H1 (cell line): ENCODE results near the gene PDK1. TPM values are rescaled to one million over a fixed set of nuclear protein-coding genes. Genes with fewer than 3 reads are reported as not detected.

Source experiments
- CTCF ChIA-PET: fragments of 300-600 bp; sonication (Branson Sonifier 250); formaldehyde crosslinking; loops from one replicate; lab custom pipeline; 2021; ENCODE audit not compliant: partially characterized antibody; lab: Charles Lee
- POLR2A ChIA-PET: fragments of 300-600 bp; sonication (Branson Sonifier 250); formaldehyde crosslinking; loops from one replicate; lab custom pipeline; 2021; ENCODE audit warnings: inconsistent platforms; ENCODE audit not compliant: partially characterized antibody; lab: Charles Lee
- DNase-seq, 2 experiments: peaks; one replicate each; pipeline versions ENCODE4 v3.0.0 to v3.0.0-alpha.2; 2010 to 2022; ENCODE audit warnings: low spot score in 2 of 2, low read depth in 1 of 2, mixed read lengths in 1 of 2
- FAIRE-seq: peaks from 2 replicates; lab custom pipeline; 2011; peaks lifted over from hg19 to GRCh38; lab: Jason Lieb, UNC
- H2AFZ ChIP-seq: 2 replicates; pipeline ENCODE4 v1.8.1; 2012; ENCODE audit warnings: low read length, inconsistent platforms
- H2AK5ac ChIP-seq: 2 replicates; pipeline ENCODE4 v1.6.1; 2013; ENCODE audit warnings: low read depth, low read length
- H2BK120ac ChIP-seq: replicated peaks from 2 replicates; pipeline ENCODE3; 2013; ENCODE audit warnings: low read depth, low read length, inconsistent platforms
- H2BK12ac ChIP-seq: 2 replicates; pipeline ENCODE4 v1.6.1; 2013; ENCODE audit warnings: low read depth, low read length
- H2BK15ac ChIP-seq: 2 replicates; pipeline ENCODE4 v1.6.1; 2013; ENCODE audit warnings: low read length
- H2BK20ac ChIP-seq: 2 replicates; pipeline ENCODE4 v1.6.1; 2013; ENCODE audit warnings: low read length
- H2BK5ac ChIP-seq: 2 replicates; pipeline ENCODE4 v1.6.1; 2013; ENCODE audit warnings: low read depth, low read length
- H3K14ac ChIP-seq: 2 replicates; pipeline ENCODE4 v1.6.1; 2013; ENCODE audit warnings: inconsistent platforms; ENCODE audit not compliant: insufficient read length
- H3K18ac ChIP-seq: 2 replicates; pipeline ENCODE4 v1.6.1; 2013; ENCODE audit warnings: low read length; ENCODE audit errors: extremely low read depth
- H3K23ac ChIP-seq: 2 replicates; pipeline ENCODE4 v1.6.1; 2013; ENCODE audit warnings: inconsistent platforms; ENCODE audit not compliant: insufficient read length
- H3K23me2 ChIP-seq: 2 replicates; pipeline ENCODE4 v1.6.1; 2013; ENCODE audit warnings: low read depth, low read length
- H3K27ac ChIP-seq: 2 replicates; pipeline ENCODE4 v1.6.1; 2011; ENCODE audit warnings: low read depth, low read length, inconsistent platforms
- H3K27me3 ChIP-seq, 4 experiments: replicated peaks in 1 of 4; 1 replicate in 1 of 4; 2 replicates in 3 of 4; pipeline versions ENCODE4 v1.6.1 to v1.8.1; 2011 to 2013; ENCODE audit warnings: low read length in 3 of 4, mild to moderate bottlenecking in 3 of 4, inconsistent platforms in 2 of 4, mixed read lengths in 2 of 4, moderate library complexity in 1 of 4; ENCODE audit not compliant: control insufficient read depth in 3 of 4, insufficient read depth in 3 of 4; ENCODE audit errors: extremely low read depth in 1 of 4
- H3K36me3 ChIP-seq, 4 experiments: 2 replicates each; pipeline versions ENCODE4 v1.6.1 to v1.8.1; 2011 to 2013; ENCODE audit warnings: mild to moderate bottlenecking in 4 of 4, low read length in 3 of 4, moderate library complexity in 2 of 4, control low read depth in 1 of 4, inconsistent platforms in 1 of 4; ENCODE audit not compliant: insufficient read depth in 4 of 4, control insufficient read depth in 2 of 4
- H3K4ac ChIP-seq: replicated peaks from 2 replicates; pipeline ENCODE3; 2013; ENCODE audit warnings: low read length, low read depth, mixed read lengths, inconsistent platforms; ENCODE audit not compliant: insufficient read length
- H3K4me1 ChIP-seq, 4 experiments: replicated peaks in 1 of 4; 1 replicate in 1 of 4; 2 replicates in 3 of 4; pipeline versions ENCODE4 v1.6.1 to v1.8.1; 2011 to 2013; ENCODE audit warnings: low read length in 3 of 4, inconsistent platforms in 2 of 4, mixed read lengths in 1 of 4; ENCODE audit not compliant: insufficient read depth in 4 of 4, control insufficient read depth in 3 of 4
- H3K4me2 ChIP-seq, 2 experiments: 2 replicates each; pipeline versions ENCODE4 v1.6.1 to v1.8.1; 2011 to 2013; ENCODE audit warnings: low read depth in 2 of 2, low read length in 2 of 2, control low read depth in 1 of 2, inconsistent platforms in 1 of 2, mild to moderate bottlenecking in 1 of 2; ENCODE audit not compliant: insufficient read depth in 1 of 2
- H3K4me3 ChIP-seq, 4 experiments: fragments of 200-600, 300-600 bp in 1 of 4; sonication (generic), shearing (Covaris generic), sonication (Bioruptor Twin) in 1 of 4; 2 replicates each; pipeline versions ENCODE4 v1.5.1 to v1.8.1; 2011 to 2016; ENCODE audit warnings: low read length in 4 of 4, low read depth in 3 of 4, control low read depth in 2 of 4, inconsistent platforms in 2 of 4, mild to moderate bottlenecking in 2 of 4, mixed read lengths in 1 of 4, moderate library complexity in 1 of 4; ENCODE audit not compliant: insufficient read depth in 2 of 4; ENCODE audit errors: extremely low read depth in 1 of 4
- H3K56ac ChIP-seq: replicated peaks from 2 replicates; pipeline ENCODE3; 2013; ENCODE audit warnings: low read depth, mild to moderate bottlenecking, mixed read lengths, low read length, inconsistent platforms; ENCODE audit not compliant: insufficient read length
- H3K79me1 ChIP-seq: 2 replicates; pipeline ENCODE4 v1.6.1; 2013; ENCODE audit warnings: low read depth, low read length, control low read depth
- H3K79me2 ChIP-seq, 2 experiments: 2 replicates each; pipeline versions ENCODE4 v1.6.1 to v1.8.1; 2012 to 2013; ENCODE audit warnings: low read length in 2 of 2, mild to moderate bottlenecking in 2 of 2, inconsistent platforms in 1 of 2; ENCODE audit not compliant: insufficient read depth in 2 of 2, control insufficient read depth in 1 of 2
- H3K9ac ChIP-seq, 4 experiments: replicated peaks in 1 of 4; 1 replicate in 1 of 4; 2 replicates in 3 of 4; pipeline versions ENCODE4 v1.6.1 to v1.8.1; 2011 to 2013; ENCODE audit warnings: low read depth in 3 of 4, low read length in 3 of 4, control low read depth in 2 of 4, mild to moderate bottlenecking in 2 of 4, moderate library complexity in 2 of 4, inconsistent platforms in 1 of 4; ENCODE audit errors: extremely low read depth in 1 of 4
- H3K9me3 ChIP-seq, 2 experiments: 2 replicates each; pipeline versions ENCODE4 v1.6.1 to v1.8.1; 2012 to 2013; ENCODE audit warnings: mild to moderate bottlenecking in 2 of 2, moderate library complexity in 2 of 2, control low read depth in 1 of 2, inconsistent platforms in 1 of 2, low read depth in 1 of 2, low read length in 1 of 2, mixed read lengths in 1 of 2; ENCODE audit not compliant: insufficient read depth in 2 of 2
- H4K20me1 ChIP-seq, 2 experiments: replicated peaks in 1 of 2; 2 replicates each; pipeline versions ENCODE3 to v1.8.1; 2011 to 2013; ENCODE audit warnings: inconsistent platforms in 2 of 2, low read length in 2 of 2, mild to moderate bottlenecking in 1 of 2; ENCODE audit not compliant: insufficient read depth in 2 of 2, control insufficient read depth in 1 of 2
- H4K5ac ChIP-seq: 2 replicates; pipeline ENCODE4 v1.6.1; 2013; ENCODE audit warnings: low read length, low read depth, mixed read lengths, inconsistent platforms; ENCODE audit not compliant: insufficient read length
- H4K8ac ChIP-seq: 2 replicates; pipeline ENCODE4 v1.8.0; 2013; ENCODE audit warnings: mild to moderate bottlenecking, moderate library complexity, low read length, inconsistent platforms; ENCODE audit not compliant: insufficient read depth; ENCODE audit errors: extremely low read depth
- H4K91ac ChIP-seq: replicated peaks from 2 replicates; pipeline ENCODE3; 2013; ENCODE audit warnings: low read length, mixed read lengths, inconsistent platforms; ENCODE audit not compliant: insufficient read length
- CBX8 ChIP-seq: fragments of 300-800, 300-1000 bp; sonication (generic); IDR thresholded peaks from 2 replicates; pipeline ENCODE4 v1.7.1; 2016; ENCODE audit warnings: low read depth, low read length, borderline replicate concordance
- CREB1 ChIP-seq: IDR thresholded peaks from 2 replicates; pipeline ENCODE4 v1.6.1; 2012; ENCODE audit warnings: inconsistent platforms
- FOSL1 ChIP-seq: IDR thresholded peaks from 2 replicates; pipeline ENCODE4 v1.6.1; 2011; ENCODE audit warnings: mild to moderate bottlenecking, low read depth, low read length, moderate library complexity; ENCODE audit not compliant: insufficient read depth
- GTF2F1 ChIP-seq: IDR thresholded peaks from 2 replicates; pipeline ENCODE4 v1.6.1; 2012; ENCODE audit warnings: low read depth, low read length, improper control_type of control experiment, borderline replicate concordance
- HDAC6 ChIP-seq: IDR thresholded peaks from one replicate; pipeline ENCODE4 v1.7.1; 2012; ENCODE audit warnings: low read depth, mild to moderate bottlenecking, inconsistent platforms, low read length, moderate library complexity
- NANOG ChIP-seq: IDR thresholded peaks from 2 replicates; pipeline ENCODE4 v1.6.1; 2011; ENCODE audit warnings: low read length, low read depth, mild to moderate bottlenecking, inconsistent platforms; ENCODE audit not compliant: insufficient read depth, poor library complexity, severe bottlenecking
- NRF1 ChIP-seq: IDR thresholded peaks from 2 replicates; pipeline ENCODE4 v1.6.1; 2011; ENCODE audit warnings: mild to moderate bottlenecking, low read depth, low read length, improper control_type of control experiment
- RAD21 ChIP-seq, 2 experiments: IDR thresholded peaks in 1 of 2; conservative IDR thresholded peaks in 1 of 2; 2 replicates each; pipeline ENCODE4 v1.6.1; 2011; ENCODE audit warnings: low read depth in 2 of 2, low read length in 2 of 2, improper control_type of control experiment in 1 of 2, inconsistent platforms in 1 of 2, mild to moderate bottlenecking in 1 of 2, moderate library complexity in 1 of 2
- SIRT6 ChIP-seq: IDR thresholded peaks from one replicate; pipeline ENCODE4 v1.7.1; 2012; ENCODE audit warnings: low read length, inconsistent platforms
- SP1 ChIP-seq: IDR thresholded peaks from 2 replicates; pipeline ENCODE4 v1.6.1; 2011; ENCODE audit warnings: low read depth, low read length
- SP4 ChIP-seq: IDR thresholded peaks from 2 replicates; pipeline ENCODE4 v1.6.1; 2012; ENCODE audit warnings: low read length, inconsistent platforms
- TAF7 ChIP-seq: optimal IDR thresholded peaks from 2 replicates; pipeline ENCODE3; 2011; ENCODE audit warnings: low read depth, mild to moderate bottlenecking, inconsistent platforms, low read length, moderate library complexity, borderline replicate concordance
- TBP ChIP-seq: IDR thresholded peaks from 2 replicates; pipeline ENCODE4 v1.6.1; 2011; ENCODE audit warnings: low read depth, low read length, improper control_type of control experiment
- TEAD4 ChIP-seq: IDR thresholded peaks from 2 replicates; pipeline ENCODE4 v1.6.1; 2012; ENCODE audit warnings: low read depth, low read length, inconsistent platforms, mixed read lengths
- whole genome bisulfite sequencing, 2 experiments: shearing (Covaris generic) in 1 of 2; methylation state at CpG; one replicate each; pipeline versions ENCODE4 v1.1.6 to v1.1.7; 2013 to 2015; ENCODE audit warnings: low lambda C conversion rate in 2 of 2, mixed read lengths in 2 of 2, inconsistent platforms in 1 of 2, low coverage in 1 of 2, missing lambda C conversion rate in 1 of 2; ENCODE audit not compliant: insufficient replicate concordance in 2 of 2, insufficient coverage in 1 of 2, insufficient read length in 1 of 2; ENCODE audit errors: extremely low coverage in 1 of 2, missing lambda C conversion rate in 1 of 2; 5-methylcytosine and 5-hydroxymethylcytosine counted together
- polyA plus RNA-seq, 7 experiments: library from polyadenylated mRNA; depleted of rRNA in 3 of 7; stranded (reverse) in 5 of 7; unstranded in 2 of 7; fragments of >200 nt in 5 of 7; fragments of 200-250 nt in 2 of 7; gene quantifications; 1 replicate in 5 of 7; 2 replicates in 1 of 7; 4 replicates in 1 of 7; pipeline versions ENCODE4 v1.2.1 to v1.2.3, GENCODE V29; 2011 to 2013; ENCODE audit warnings: missing spikeins in 2 of 7, mixed read lengths in 2 of 7
- total RNA-seq: library from RNA; stranded (reverse); fragmentation: NEBNext Ultra II Directional; extraction: Animal tissue kit (Norgen Biotek cat#: 25700); gene quantifications from 2 replicates; pipeline ENCODE4 v1.2.1, GENCODE V29; 2021

The PDK1 gene
- total and polyA plus RNA-seq, 2 of the 8 experiments (the other 6 are each of a cell fraction or from before 2014, with no cell fraction given) = 18.2 to 21.9 TPM

GRCh38 chr2:172634477-172634876, 78.6 kb downstream of the PDK1 start:
- no peak overlapping the region for H3K4me3 ChIP-seq
- H3K9ac ChIP-seq = no peak overlapping the region
- H3K4ac ChIP-seq = no peak overlapping the region
- no peak overlapping the region for H3K56ac ChIP-seq
- no peak for TF ChIP-seq SP1
- TF ChIP-seq TEAD4 = no peak
- TF ChIP-seq CREB1 = no peak
- no peak for TF ChIP-seq RAD21 (IDR thresholded peaks at IDR 0.05 in 1 of 2, conservative IDR thresholded peaks at IDR 0.05 in 1 of 2; ENCODE audit: low read depth in 2 of 2, low read length in 2 of 2)
- no peak for TF ChIP-seq SIRT6
- no peak for TF ChIP-seq FOSL1
- TF ChIP-seq NANOG = no peak
- no peak for TF ChIP-seq TBP
- TF ChIP-seq TAF7 = no peak
- no peak for TF ChIP-seq NRF1
- no peak for TF ChIP-seq SP4
- TF ChIP-seq GTF2F1 = no peak
- no peak for TF ChIP-seq CBX8
- no peak for TF ChIP-seq HDAC6
- H3K4me1 ChIP-seq = no peaks in the 10 kb centered on the region
- H4K5ac ChIP-seq = no peak overlapping the region
- ChIA-PET POLR2A (no interaction called here), CTCF (no interaction called here)
- no peak overlapping the region for H4K8ac ChIP-seq
- H3K36me3 ChIP-seq = no peaks in the 10 kb centered on the region
- H4K20me1 ChIP-seq = no peaks in the 10 kb centered on the region
- H3K9me3 ChIP-seq = no peaks in the 10 kb centered on the region
- no peaks in the 10 kb centered on the region for H3K79me1 ChIP-seq
- H2AK5ac ChIP-seq = no peak overlapping the region
- WGBS, 2 experiments = 89% methylated on average over 3 of the region's 3 CpGs; no CpG with 5 or more reads in 1 of the 2 experiments
- no peaks in the 10 kb centered on the region for H3K27me3 ChIP-seq
- H2BK15ac ChIP-seq = no peak overlapping the region
- no peak overlapping the region for H3K14ac ChIP-seq
- no peak overlapping the region for H3K4me2 ChIP-seq
- H3K18ac ChIP-seq = no peak overlapping the region
- no peak for FAIRE-seq
- H2BK20ac ChIP-seq = no peak overlapping the region
- no peak overlapping the region for H3K23ac ChIP-seq
- H3K79me2 ChIP-seq = no peaks in the 10 kb centered on the region
- no peaks in the 10 kb centered on the region for H3K23me2 ChIP-seq
- H4K91ac ChIP-seq = no peak overlapping the region
- H2AFZ ChIP-seq = no peak overlapping the region
- no peak overlapping the region for H3K27ac ChIP-seq
- H2BK120ac ChIP-seq = no peak overlapping the region
- H2BK5ac ChIP-seq = no peak overlapping the region
- no peak overlapping the region for H2BK12ac ChIP-seq
- no peak for DNase-seq
